Measurements from ENCODE around the gene ARHGEF16. TPM values are rescaled to one million over a fixed set of nuclear protein-coding genes. Genes with fewer than 3 reads are reported as not detected.
A peak's percentile ranks its signal among the peaks of the same experiment; 100 is the strongest.

Gene ARHGEF16
- total RNA-seq, 2 experiments from 2014 or later, result not detected

GRCh38 chr1:3501437-3501836 is 47.0 kb downstream of the ARHGEF16 start:
- H3K4me1 Mint-ChIP-seq, result no peaks in the 10 kb centered on the region
- no peak for DNase-seq
- POLR2A ChIA-PET, result no interaction called here
- H3K9me3 Mint-ChIP-seq, result no peaks in the 10 kb centered on the region
- no peak overlapping the region for H3K27ac Mint-ChIP-seq
- no peaks in the 10 kb centered on the region for H3K27me3 Mint-ChIP-seq
- no peak for ATAC-seq (ENCODE audit: low read depth)
- no peaks in the 10 kb centered on the region for H3K36me3 Mint-ChIP-seq
- H3K4me3 Mint-ChIP-seq, result no peak overlapping the region

- Mint-ChIP-seq H3K4me3 (no peak overlapping the region), H3K9me3 (no peaks in the 10 kb centered on the region), H3K36me3 (no peaks in the 10 kb centered on the region), H3K27ac (no peak overlapping the region), H3K4me1 (no peaks in the 10 kb centered on the region), H3K27me3 (no peaks in the 10 kb centered on the region)
- no peak for DNase-seq
- ATAC-seq (ENCODE audit: low read depth), result peak; percentile 31
- POLR2A ChIA-PET, result no interaction called here
Observed at GRCh38 chr1:3501856-3502640, 47.6 kb downstream of the ARHGEF16 start.

- DNase-seq (no peak), ATAC-seq (ENCODE audit: low read depth) (no peak)
- H3K9me3 Mint-ChIP-seq, result no peaks in the 10 kb centered on the region
- no peaks in the 10 kb centered on the region for H3K27me3 Mint-ChIP-seq
- H3K27ac Mint-ChIP-seq, result no peak overlapping the region
- H3K36me3 Mint-ChIP-seq, result no peaks in the 10 kb centered on the region
- no peaks in the 10 kb centered on the region for H3K4me1 Mint-ChIP-seq
- H3K4me3 Mint-ChIP-seq, result no peak overlapping the region
- POLR2A ChIA-PET, result no interaction called here
Observed at GRCh38 chr1:3502641-3503524, 48.4 kb downstream of the ARHGEF16 start.

GRCh38 chr1:3503525-3503886 is 49.0 kb downstream of the ARHGEF16 start:
- no peaks in the 10 kb centered on the region for H3K9me3 Mint-ChIP-seq
- H3K27me3 Mint-ChIP-seq, result no peaks in the 10 kb centered on the region
- POLR2A ChIA-PET, result no interaction called here
- H3K27ac Mint-ChIP-seq, result no peak overlapping the region
- H3K36me3 Mint-ChIP-seq, result no peaks in the 10 kb centered on the region
- H3K4me3 Mint-ChIP-seq, result no peak overlapping the region
- DNase-seq, result no peak
- H3K4me1 Mint-ChIP-seq, result no peaks in the 10 kb centered on the region
- no peak for ATAC-seq (ENCODE audit: low read depth)

GRCh38 chr1:3504151-3504821 is 49.8 kb downstream of the ARHGEF16 start:
- Mint-ChIP-seq H3K4me3 (no peak overlapping the region), H3K27me3 (no peaks in the 10 kb centered on the region), H3K36me3 (no peaks in the 10 kb centered on the region), H3K27ac (no peak overlapping the region), H3K9me3 (no peaks in the 10 kb centered on the region), H3K4me1 (no peaks in the 10 kb centered on the region)
- DNase-seq, result no peak
- POLR2A ChIA-PET, result no interaction called here
- ATAC-seq (ENCODE audit: low read depth), result no peak

- H3K9me3 Mint-ChIP-seq, result no peaks in the 10 kb centered on the region
- no peaks in the 10 kb centered on the region for H3K4me1 Mint-ChIP-seq
- H3K27ac Mint-ChIP-seq, result no peak overlapping the region
- no peak overlapping the region for H3K4me3 Mint-ChIP-seq
- POLR2A ChIA-PET, result no interaction called here
- no peaks in the 10 kb centered on the region for H3K36me3 Mint-ChIP-seq
- ATAC-seq (ENCODE audit: low read depth), result no peak
- no peaks in the 10 kb centered on the region for H3K27me3 Mint-ChIP-seq
- no peak for DNase-seq
Observed at GRCh38 chr1:3504822-3505153, 50.3 kb downstream of the ARHGEF16 start.

GRCh38 chr1:3505161-3505560 is 50.7 kb downstream of the ARHGEF16 start:
- Mint-ChIP-seq H3K4me1 (no peaks in the 10 kb centered on the region), H3K36me3 (no peaks in the 10 kb centered on the region), H3K27ac (no peak overlapping the region), H3K27me3 (no peaks in the 10 kb centered on the region), H3K9me3 (no peaks in the 10 kb centered on the region), H3K4me3 (no peak overlapping the region)
- ATAC-seq (ENCODE audit: low read depth) (no peak), DNase-seq (no peak)
- POLR2A ChIA-PET, result no interaction called here

GRCh38 chr1:3506041-3506440 is 51.6 kb downstream of the ARHGEF16 start:
- ATAC-seq (ENCODE audit: low read depth), result no peak
- POLR2A ChIA-PET, result no interaction called here
- H3K36me3 Mint-ChIP-seq, result no peaks in the 10 kb centered on the region
- no peaks in the 10 kb centered on the region for H3K9me3 Mint-ChIP-seq
- H3K4me3 Mint-ChIP-seq, result no peak overlapping the region
- H3K27ac Mint-ChIP-seq, result no peak overlapping the region
- H3K27me3 Mint-ChIP-seq, result no peaks in the 10 kb centered on the region
- DNase-seq, result no peak
- no peaks in the 10 kb centered on the region for H3K4me1 Mint-ChIP-seq

GRCh38 chr1:3506943-3507342 is 52.5 kb downstream of the ARHGEF16 start:
- no peak for DNase-seq
- no peaks in the 10 kb centered on the region for H3K4me1 Mint-ChIP-seq
- H3K9me3 Mint-ChIP-seq, result no peaks in the 10 kb centered on the region
- H3K4me3 Mint-ChIP-seq, result no peak overlapping the region
- H3K36me3 Mint-ChIP-seq, result no peaks in the 10 kb centered on the region
- no peak overlapping the region for H3K27ac Mint-ChIP-seq
- no peaks in the 10 kb centered on the region for H3K27me3 Mint-ChIP-seq
- no peak for ATAC-seq (ENCODE audit: low read depth)
- POLR2A ChIA-PET, result no interaction called here

- H3K9me3 Mint-ChIP-seq, result no peaks in the 10 kb centered on the region
- POLR2A ChIA-PET, result no interaction called here
- no peaks in the 10 kb centered on the region for H3K27me3 Mint-ChIP-seq
- ATAC-seq (ENCODE audit: low read depth) (no peak), DNase-seq (no peak)
- H3K4me3 Mint-ChIP-seq, result no peak overlapping the region
- H3K4me1 Mint-ChIP-seq, result no peaks in the 10 kb centered on the region
- H3K27ac Mint-ChIP-seq, result no peak overlapping the region
- H3K36me3 Mint-ChIP-seq, result no peaks in the 10 kb centered on the region
Observed at GRCh38 chr1:3507636-3508275, 53.3 kb downstream of the ARHGEF16 start.

GRCh38 chr1:3508757-3509415 is 54.4 kb downstream of the ARHGEF16 start:
- H3K27ac Mint-ChIP-seq, result no peak overlapping the region
- no peak overlapping the region for H3K4me3 Mint-ChIP-seq
- no peaks in the 10 kb centered on the region for H3K27me3 Mint-ChIP-seq
- no peak for DNase-seq
- no peaks in the 10 kb centered on the region for H3K4me1 Mint-ChIP-seq
- no peaks in the 10 kb centered on the region for H3K36me3 Mint-ChIP-seq
- no peak for ATAC-seq (ENCODE audit: low read depth)
- H3K9me3 Mint-ChIP-seq, result no peaks in the 10 kb centered on the region
- POLR2A ChIA-PET, result no interaction called here

- no peak for ATAC-seq (ENCODE audit: low read depth)
- Mint-ChIP-seq H3K36me3 (no peaks in the 10 kb centered on the region), H3K27me3 (no peaks in the 10 kb centered on the region), H3K4me3 (no peak overlapping the region), H3K9me3 (no peaks in the 10 kb centered on the region), H3K27ac (no peak overlapping the region), H3K4me1 (no peaks in the 10 kb centered on the region)
- DNase-seq, result no peak
- POLR2A ChIA-PET, result no interaction called here
Observed at GRCh38 chr1:3509721-3510120, 55.3 kb downstream of the ARHGEF16 start.

Data from activated naive CD8-positive, alpha-beta T cell treated with anti-CD3 and anti-CD28 coated beads, Interleukin-2, amount 10 ng/mL, durations not matched to agents 7 days and 5 days (primary cell).